ENCODE measurements around the gene FKBP2.

Gene FKBP2

DNA sequence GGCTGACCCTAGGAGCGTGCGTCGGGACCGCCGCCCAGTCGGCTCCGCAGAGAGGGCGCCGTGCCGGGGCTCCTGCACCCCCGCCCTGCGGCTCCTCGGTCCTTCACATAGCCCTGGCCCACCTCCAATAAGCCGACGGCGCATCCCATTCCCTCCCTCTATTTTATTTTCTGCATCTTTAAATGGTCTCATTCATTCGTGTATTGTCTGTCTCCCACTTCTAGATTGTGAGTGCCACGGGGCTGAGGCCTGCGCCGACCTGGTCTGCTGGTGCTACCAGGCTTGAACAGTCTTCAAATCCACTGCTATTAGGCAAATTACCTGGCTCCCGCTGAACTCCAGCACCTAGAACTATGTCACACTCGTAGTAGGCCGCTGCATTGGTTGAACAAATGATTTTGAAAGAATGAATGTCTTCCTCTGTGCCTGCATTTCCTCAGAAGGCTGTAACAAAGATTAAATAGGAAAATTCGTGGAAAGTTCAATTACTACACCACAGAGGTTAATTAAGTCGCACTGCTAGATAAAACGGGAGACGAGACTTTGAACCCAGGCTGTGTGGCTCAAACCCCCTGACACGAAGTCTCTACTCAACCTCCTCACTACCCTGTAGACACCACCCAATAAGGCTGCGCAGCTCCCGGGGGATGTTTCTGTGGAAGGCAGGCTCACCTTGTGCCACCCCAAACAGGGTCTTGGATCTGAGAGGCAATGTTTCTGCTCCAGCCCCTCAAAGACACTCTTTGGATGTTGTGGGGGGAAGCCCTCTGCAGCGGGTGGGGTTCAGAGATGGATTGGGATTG, 7.0 kb downstream of the FKBP2 start:
- H3K27ac ChIP-seq: peak overlapping the region; percentile 97
- TF ChIP-seq, protein P1, sequence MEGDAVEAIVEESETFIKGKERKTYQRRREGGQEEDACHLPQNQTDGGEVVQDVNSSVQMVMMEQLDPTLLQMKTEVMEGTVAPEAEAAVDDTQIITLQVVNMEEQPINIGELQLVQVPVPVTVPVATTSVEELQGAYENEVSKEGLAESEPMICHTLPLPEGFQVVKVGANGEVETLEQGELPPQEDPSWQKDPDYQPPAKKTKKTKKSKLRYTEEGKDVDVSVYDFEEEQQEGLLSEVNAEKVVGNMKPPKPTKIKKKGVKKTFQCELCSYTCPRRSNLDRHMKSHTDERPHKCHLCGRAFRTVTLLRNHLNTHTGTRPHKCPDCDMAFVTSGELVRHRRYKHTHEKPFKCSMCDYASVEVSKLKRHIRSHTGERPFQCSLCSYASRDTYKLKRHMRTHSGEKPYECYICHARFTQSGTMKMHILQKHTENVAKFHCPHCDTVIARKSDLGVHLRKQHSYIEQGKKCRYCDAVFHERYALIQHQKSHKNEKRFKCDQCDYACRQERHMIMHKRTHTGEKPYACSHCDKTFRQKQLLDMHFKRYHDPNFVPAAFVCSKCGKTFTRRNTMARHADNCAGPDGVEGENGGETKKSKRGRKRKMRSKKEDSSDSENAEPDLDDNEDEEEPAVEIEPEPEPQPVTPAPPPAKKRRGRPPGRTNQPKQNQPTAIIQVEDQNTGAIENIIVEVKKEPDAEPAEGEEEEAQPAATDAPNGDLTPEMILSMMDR (conservative IDR thresholded peaks at IDR 0.05): no peak
- no peak for TF ChIP-seq ZFX (IDR thresholded peaks at IDR 0.05)

DNA sequence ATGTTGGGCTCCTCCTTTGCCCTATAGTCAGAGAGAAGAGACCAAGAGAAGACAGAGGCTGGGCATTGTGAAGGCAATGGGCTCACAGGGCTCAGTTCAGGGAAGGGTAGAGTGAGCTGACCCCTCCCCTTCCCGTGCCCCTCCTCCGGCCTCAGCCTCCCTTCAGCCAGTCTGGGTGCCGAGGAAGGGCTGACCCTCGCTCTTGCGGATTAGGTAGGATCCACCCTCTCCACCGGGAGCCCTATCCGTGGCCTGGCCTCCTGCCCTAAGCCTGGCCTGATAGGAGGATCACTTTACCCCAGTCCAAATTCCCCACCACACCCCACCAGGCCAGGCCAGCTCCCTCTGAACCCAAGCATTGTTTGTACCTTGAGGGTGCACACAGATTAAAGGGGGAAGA, 7.7 kb downstream of the FKBP2 start:
- TF ChIP-seq, protein P1 (conservative IDR thresholded peaks at IDR 0.05): no peak
- no peak for TF ChIP-seq ZFX (IDR thresholded peaks at IDR 0.05)
- no peak overlapping the region for H3K27ac ChIP-seq

- no peak for TF ChIP-seq ZFX (IDR thresholded peaks at IDR 0.05)
- TF ChIP-seq, protein P1 (conservative IDR thresholded peaks at IDR 0.05): no peak
- H3K27ac ChIP-seq: no peak overlapping the region
Measured at GRCh38 chr11:64249038-64249437, 8.1 kb downstream of the FKBP2 start.

DNA sequence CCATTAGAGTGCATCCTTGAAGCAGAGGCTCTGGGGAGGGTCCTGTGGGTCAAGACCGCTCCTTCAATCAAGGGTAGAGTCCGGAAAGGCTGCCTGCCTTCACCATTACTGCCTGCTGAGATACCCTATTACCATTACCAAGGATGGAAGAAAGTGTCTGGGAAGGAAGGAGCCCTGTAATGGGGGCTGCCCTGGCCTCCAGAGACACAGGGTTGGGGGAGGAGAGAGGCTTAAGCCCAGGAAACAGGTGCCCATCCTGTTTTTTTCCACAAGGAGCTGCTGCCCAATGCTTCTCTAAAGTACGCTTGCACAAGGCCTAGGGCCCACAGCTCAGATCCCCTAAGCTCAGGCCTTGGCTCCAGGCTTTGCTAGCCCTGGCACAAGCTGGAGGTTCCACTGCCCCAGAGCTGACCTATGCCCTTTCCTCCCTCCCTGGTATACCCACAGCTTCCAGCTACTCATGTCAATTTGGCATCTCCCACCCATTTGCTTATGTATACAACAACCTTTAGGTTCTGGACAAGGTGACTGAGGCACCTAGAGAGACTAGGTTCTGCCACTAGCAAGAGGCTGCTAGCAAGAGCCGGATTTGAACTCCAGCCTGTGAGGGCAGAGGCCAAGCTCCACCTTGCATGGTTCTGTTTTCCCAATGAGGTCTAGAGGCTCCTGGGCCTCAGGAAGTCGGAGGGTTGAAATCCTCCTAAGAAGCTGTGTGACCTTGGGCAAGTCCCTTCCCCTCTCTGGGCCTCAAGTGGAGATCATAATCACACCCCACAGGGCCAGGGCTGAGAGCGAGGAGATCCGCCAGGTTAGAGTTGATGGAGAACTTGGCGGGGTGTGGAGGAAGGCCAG, 8.9 kb downstream of the FKBP2 start:
- TF ChIP-seq, protein P1 (conservative IDR thresholded peaks at IDR 0.05): no peak
- no peak for TF ChIP-seq ZFX (IDR thresholded peaks at IDR 0.05)
- H3K27ac ChIP-seq: no peak overlapping the region

GRCh38 chr11:64250415-64251015, 9.6 kb downstream of the FKBP2 start:
- TF ChIP-seq ZFX (IDR thresholded peaks at IDR 0.05): no peak
- TF ChIP-seq, protein P1 (conservative IDR thresholded peaks at IDR 0.05): no peak
- peak overlapping the region; percentile 78; the same call in 1 of the 2 replicates for H3K27ac ChIP-seq

GRCh38 chr11:64251016-64251752, 10.3 kb downstream of the FKBP2 start, which contains the start of gene PLCB3:
TSS of gene PLCB3 (plus strand) at chr11:64251530. CDS start at chr11:64251650, 120 bp downstream.
- TF ChIP-seq ZFX (IDR thresholded peaks at IDR 0.05): peak; percentile 41; the same call in 1 of the 2 replicates
- TF ChIP-seq, protein P1 (conservative IDR thresholded peaks at IDR 0.05): peak; percentile 97
- peak within 1 kb of the TSS; percentile 78 for H3K27ac ChIP-seq
